ENCODE data around the gene GAMT.

GAMT gene

GRCh38 chr19:1399745-1400144, 1.6 kb downstream of the GAMT start:
- DNase-seq, result no peak

- no peak for DNase-seq
Measured at GRCh38 chr19:1399079-1399478, 2.3 kb downstream of the GAMT start.

- peak; percentile 24 for DNase-seq
Measured at GRCh38 chr19:1397838-1398237, 3.5 kb downstream of the GAMT start.

DNA sequence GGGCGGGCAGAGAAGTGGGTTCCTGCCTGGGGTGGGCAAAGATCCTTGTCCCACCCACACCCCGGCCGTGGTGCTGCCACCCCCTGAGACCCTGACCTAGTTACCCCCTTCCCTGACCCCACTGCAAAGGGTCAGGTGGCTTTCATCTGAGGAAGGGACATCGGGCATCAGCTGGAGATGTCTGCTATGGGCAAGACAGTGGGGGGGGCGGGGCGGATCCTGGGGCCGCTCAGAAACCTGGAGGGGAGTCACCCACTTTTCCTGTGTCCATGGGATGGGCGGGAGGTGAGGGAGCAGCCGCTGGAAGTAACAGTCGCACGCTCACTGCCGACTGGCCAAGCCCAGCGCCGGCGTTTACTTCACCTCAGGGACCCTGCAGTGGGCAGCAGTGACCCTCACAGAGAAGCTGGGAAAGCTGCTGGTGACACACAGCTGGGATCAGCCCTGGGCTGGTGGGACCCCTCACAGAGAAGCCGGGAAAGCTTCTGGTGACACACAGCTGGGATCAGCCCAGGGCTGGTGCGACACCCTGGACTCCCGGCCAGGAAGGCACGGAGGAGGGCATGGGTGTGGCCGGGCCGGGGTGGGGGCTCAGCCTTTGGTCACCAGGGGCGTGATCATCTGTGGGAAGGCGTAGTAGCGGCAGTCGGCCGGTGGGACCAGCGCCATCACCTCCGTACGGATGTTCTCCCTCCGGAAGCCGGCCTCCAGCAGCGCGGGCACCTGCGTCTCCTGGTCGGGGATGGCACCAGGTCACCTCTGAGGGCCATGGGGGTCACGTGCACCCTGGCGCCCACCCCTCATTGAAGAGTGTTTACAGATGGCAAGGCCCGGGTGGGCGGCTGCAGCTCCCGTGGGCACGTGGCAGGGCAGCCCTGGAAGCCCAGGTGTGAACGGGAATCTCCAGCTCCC, 4.3 kb downstream of the GAMT start:
- no peak for DNase-seq

- DNase-seq, result no peak
Measured at GRCh38 chr19:1396019-1396767, 5.1 kb downstream of the GAMT start.

- peak; percentile 66 for DNase-seq
Measured at GRCh38 chr19:1395194-1396018, 5.9 kb downstream of the GAMT start.

- DNase-seq, result peak; percentile 90
Measured at GRCh38 chr19:1394252-1395193, 6.8 kb downstream of the GAMT start.

DNA sequence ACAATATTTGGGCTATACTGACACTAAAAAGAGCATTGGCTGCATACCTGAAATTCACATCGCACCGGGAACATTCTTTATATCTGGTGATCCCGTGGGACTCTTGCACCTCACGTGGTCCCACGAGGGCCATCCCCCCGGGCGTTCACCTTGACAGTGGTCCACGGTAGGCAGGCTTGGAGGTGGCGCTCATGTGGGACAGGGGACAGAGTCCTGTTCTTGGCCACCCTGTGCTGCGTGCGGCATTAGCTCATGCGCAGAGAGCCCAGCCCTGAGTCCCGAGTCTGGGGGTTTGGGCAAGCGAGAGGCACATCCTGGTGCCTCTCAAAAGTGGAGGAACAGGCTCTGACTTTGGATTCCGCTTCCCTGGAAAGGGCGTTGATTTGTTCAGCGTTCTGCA, 7.5 kb downstream of the GAMT start:
- no peak for DNase-seq

DNA sequence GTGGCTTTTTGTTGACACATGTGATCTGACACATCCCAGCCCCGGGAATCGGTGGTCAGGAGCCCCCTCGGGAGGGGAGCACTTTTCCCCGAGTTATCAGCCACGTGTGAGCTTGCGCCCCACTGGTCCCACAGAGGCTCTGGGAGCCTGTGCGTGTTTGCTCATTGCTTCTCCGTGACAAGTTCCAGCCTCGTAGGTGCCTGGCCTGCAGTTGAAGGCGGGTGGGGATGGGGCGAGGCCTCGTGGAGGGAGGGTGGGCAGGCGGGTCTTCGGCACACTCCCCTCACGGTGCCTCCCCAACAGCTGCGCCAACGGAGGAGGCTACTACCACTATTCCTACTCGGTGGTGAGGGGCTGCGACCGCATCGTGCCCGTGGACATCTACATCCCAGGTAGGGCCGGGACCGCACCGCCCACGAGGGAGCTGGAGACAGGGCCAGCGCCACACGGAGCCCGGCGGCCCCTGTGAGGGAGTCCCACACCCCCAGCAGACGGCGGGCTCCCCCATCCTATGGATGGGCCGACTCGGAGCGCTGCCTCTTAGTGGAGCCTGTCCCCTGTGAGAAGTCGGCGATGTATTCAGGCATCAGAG, 8.3 kb downstream of the GAMT start:
- DNase-seq, result no peak

GRCh38 chr19:1392407-1392806, 8.9 kb downstream of the GAMT start:
- no peak for DNase-seq

GRCh38 chr19:1390890-1391423, 10.4 kb downstream of the GAMT start:
- DNase-seq, result no peak

DNA sequence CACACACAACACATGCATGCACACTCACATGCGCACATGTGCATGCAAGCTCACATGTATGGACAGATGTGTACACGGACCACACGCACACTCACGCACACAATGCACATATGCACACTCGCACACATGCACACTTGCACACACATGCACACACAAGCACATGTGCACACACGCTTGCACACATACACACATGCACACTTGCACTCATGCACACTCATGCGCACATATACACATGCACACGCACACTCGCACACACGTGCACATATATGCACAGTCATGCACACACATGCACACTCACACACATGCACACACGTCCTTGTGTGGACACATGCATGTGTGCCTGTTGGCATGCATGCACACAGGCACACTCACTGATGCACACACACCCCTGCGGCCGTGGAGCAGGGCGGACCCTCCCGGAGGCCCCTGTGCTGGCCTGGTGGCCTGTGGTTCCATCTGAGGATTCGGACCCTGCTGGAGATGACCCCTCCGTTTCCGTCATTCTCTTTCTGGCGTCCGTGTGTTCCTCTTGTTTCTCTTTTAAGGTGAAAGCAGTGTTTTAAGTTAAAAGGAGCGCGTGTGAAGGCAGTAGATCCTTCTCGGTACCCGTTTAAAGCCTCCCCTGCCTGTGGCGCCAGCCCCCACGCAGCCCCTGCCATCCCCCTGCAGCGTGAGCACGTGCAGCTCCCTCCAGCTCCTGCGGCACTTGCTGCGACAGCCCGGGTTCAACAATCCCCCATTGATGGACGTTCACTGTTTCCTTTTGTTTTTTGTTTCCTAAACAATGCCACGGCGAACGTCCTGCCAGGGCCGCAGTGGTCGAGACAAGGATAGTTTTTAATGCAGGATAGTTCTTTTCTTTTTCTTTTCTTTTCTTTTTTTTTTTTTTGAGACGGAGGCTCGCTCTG, 12.1 kb downstream of the GAMT start:
- no peak for DNase-seq

DNA sequence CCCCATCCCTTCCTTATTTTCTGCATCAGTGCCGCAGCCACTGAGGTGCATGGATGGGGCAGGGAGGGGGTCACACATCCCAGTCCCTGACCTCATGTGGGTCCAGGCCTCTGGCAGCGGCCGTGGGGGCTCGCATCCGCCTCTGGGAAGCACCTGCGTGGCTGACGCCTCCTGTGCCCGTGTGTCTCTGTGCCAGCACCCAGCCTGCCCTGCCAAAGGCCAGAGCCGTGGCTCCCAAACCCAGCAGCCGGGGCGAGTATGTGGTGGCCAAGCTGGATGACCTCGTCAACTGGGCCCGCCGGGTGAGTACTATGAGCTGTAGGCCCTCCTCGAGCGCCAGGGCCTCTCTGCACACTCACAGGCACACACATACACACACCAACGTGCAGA, 12.7 kb downstream of the GAMT start:
- no peak for DNase-seq

DNA sequence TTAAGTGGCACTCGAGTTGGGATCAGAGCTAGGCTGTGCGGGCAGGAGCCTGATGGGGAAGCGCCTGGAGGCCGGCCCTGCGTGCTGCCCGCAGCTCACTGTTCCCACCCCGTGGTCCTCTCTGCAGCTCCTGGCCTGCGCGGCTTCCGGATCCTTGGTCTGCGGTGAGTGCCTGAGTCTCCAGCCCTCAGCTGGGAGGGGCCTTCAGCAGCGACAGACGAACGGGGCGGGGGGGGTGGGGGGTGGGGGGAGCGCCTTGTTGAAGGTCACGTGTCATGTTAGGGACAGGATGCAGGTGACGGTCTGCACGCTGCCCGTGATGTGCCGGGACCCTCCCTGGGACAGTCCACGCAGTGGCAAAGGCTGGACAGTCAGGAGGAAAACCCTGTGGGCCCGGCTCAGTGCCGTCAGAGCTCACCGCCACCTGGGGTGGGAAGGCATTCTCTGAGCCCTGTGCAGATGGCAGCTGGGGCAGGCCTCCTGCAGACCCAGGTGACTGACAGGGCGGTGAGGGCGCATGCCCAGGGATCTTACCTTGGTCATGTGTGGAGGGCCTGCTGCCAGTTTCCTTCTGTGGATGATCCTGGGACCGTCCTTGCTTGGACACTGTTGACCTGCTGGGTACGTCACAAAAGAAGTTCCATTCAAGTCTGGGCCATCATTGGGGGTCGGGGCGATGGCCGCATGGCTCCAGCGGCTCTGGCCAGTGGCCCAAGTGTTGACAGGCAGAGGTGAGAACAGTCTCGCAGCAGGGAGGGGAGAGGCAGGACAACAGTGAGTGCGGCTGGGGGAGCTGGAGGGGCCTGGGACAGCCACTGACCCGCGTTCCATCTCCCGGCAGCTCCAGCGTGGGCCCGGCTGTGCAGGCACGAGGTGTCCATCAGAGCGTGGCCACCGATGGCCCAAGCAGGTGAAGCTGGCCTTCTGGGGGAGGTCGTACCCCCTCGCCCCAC, 13.4 kb downstream of the GAMT start:
- no peak for DNase-seq

GRCh38 chr19:1386945-1387683, 14.2 kb downstream of the GAMT start:
- DNase-seq, result no peak

GRCh38 chr19:1385816-1386215, 15.5 kb downstream of the GAMT start:
- DNase-seq, result no peak

DNA sequence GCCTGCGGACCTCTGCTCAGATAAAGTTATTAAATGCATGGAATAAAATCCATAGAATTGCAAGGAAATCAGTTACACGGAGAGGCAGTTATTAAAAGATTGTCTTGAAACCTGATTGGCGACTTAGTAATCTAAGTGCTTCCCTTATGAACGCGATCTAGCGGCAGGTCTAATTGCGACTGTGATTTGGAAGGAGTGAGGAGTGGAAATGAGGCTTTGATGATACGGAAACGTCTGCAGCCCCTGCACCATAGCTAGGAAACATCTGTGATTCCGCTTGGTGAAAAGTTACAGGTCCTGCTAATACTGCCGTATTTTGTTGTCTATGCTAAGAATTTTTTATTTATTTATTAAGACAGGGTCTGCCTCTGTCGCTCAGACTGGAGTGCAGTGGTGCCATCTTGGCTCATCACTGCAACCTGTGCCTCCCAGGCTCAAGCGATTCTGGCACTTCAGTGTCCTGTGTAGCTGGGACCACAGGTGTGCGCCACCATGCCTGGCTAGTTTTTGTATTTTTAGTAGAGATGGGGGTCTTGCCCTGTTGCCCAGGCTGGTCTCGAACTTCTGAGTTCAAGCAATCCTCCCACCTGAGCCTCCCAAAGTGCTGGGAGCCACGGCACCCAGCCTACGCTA, 16.7 kb downstream of the GAMT start:
- DNase-seq, result no peak

- DNase-seq, result no peak
Measured at GRCh38 chr19:1384085-1384462, 17.3 kb downstream of the GAMT start.

Measured in DMS53 (cell line).